ENCODE results near the gene HLA-DQB2. TPM values are rescaled to one million over a fixed set of nuclear protein-coding genes. Genes with fewer than 3 reads are reported as not detected.

The HLA-DQB2 gene
- total and polyA plus RNA-seq, 2 of the 4 experiments (the other 2 are of a cell fraction), result not detected

GRCh38 chr6:32738126-32738525, 25.2 kb downstream of the HLA-DQB2 start:
- BruUV-seq (replicated peaks), result no TSS peak
- no peak overlapping the region for H3K9ac ChIP-seq (ENCODE audit: low read depth, low read length)
- intact Hi-C loops (cut with micrococcal nuclease), result no loop called here
- H2AFZ ChIP-seq (replicated peaks; ENCODE audit: low read length, poor library complexity), result no peak overlapping the region
- H3K36me3 ChIP-seq (ENCODE audit: control insufficient read depth, insufficient read depth, low read length), result no peaks in the 10 kb centered on the region
- ATAC-seq (ENCODE audit: low read depth) (no peak), DNase-seq (no peak)
- H3K9me1 ChIP-seq (ENCODE audit: insufficient read depth, low read length), result no peaks in the 10 kb centered on the region
- no peaks in the 10 kb centered on the region for H4K20me1 ChIP-seq (ENCODE audit: insufficient read depth, low read length)
- H3K27ac ChIP-seq (ENCODE audit: insufficient read depth, low read length), result no peak overlapping the region
- no peaks in the 10 kb centered on the region for H3K27me3 ChIP-seq (ENCODE audit: control insufficient read depth, insufficient read depth, low read length)
- H4K91ac ChIP-seq (ENCODE audit: insufficient read depth, low read depth, low read length), result no peak overlapping the region
- H3K4me2 ChIP-seq (ENCODE audit: low read depth, low read length), result no peak overlapping the region
- H3K4ac ChIP-seq (ENCODE audit: low read depth, low read length), result no peak overlapping the region
- no peak overlapping the region for H2BK120ac ChIP-seq (ENCODE audit: low read depth, low read length)
- no peak overlapping the region for H3K56ac ChIP-seq (ENCODE audit: extremely low read depth, insufficient read depth, low read length)
- no peak overlapping the region for H2AK5ac ChIP-seq (ENCODE audit: low read depth, low read length)
- WGBS, 2 experiments (ENCODE audit: extremely low coverage in 2 of 2, insufficient read length in 1 of 2), result no CpG with 5 or more reads among the region's 2 CpGs
- no peaks in the 10 kb centered on the region for H3K79me1 ChIP-seq (ENCODE audit: low read depth in 1 of 2, low read length in 2 of 2)
- in situ Hi-C loops (cut with MboI; ENCODE audit: low sequenced_read_pairs), result no loop called here
- H3K4me3 ChIP-seq (ENCODE audit: insufficient read depth, low read depth, low read length), result no peak overlapping the region
- H2BK15ac ChIP-seq (ENCODE audit: low read depth, low read length), result no peak overlapping the region
- no peak overlapping the region for H3K14ac ChIP-seq (replicated peaks; ENCODE audit: low read depth, low read length)
- H3K4me1 ChIP-seq (ENCODE audit: control insufficient read depth, insufficient read depth, low read length), result no peaks in the 10 kb centered on the region
- no peak overlapping the region for H2BK20ac ChIP-seq (ENCODE audit: low read depth, low read length)
- ChIA-PET POLR2A (ENCODE audit: unreplicated experiment) (no interaction called here), CTCF (no interaction called here)
- H4K5ac ChIP-seq (ENCODE audit: low read depth, low read length), result no peak overlapping the region
- H3K23ac ChIP-seq (ENCODE audit: low read depth, low read length), result no peak overlapping the region
- no peak overlapping the region for H2AK9ac ChIP-seq (replicated peaks; ENCODE audit: low read depth, low read length, poor library complexity)
- H3K18ac ChIP-seq (ENCODE audit: low read depth, low read length), result no peak overlapping the region
- no peak overlapping the region for H4K8ac ChIP-seq (ENCODE audit: low read depth in 2 of 2, low read length in 2 of 2)
- dilution Hi-C loops (cut with HindIII; ENCODE audit: low sequenced_read_pairs, unreplicated experiment), result no loop called here
- no peak for TF ChIP-seq CTCF (conservative IDR thresholded peaks at IDR 0.05; ENCODE audit: low read depth, low read length)
- H3K9me3 ChIP-seq (ENCODE audit: control insufficient read depth, insufficient read depth, low read length), result no peaks in the 10 kb centered on the region
- H2BK5ac ChIP-seq (ENCODE audit: low read depth, low read length, poor library complexity, severe bottlenecking), result no peak overlapping the region
